HG03565 (cell line): Measurements from ENCODE around the gene FBN2.
"Not testable (repeated sequence)": the region's sequence is repeated elsewhere in the genome, so short reads cannot be mapped to it uniquely, and the experiment has no call there.

ENCODE experiments used
- ATAC-seq: cut with Tn5 transposase; IDR thresholded peaks from one replicate; pipeline ENCODE4 v1.9.1; 2021; ENCODE audit warnings: mild to moderate bottlenecking, moderate library complexity; ENCODE audit not compliant: unreplicated experiment

The FBN2 gene

DNA sequence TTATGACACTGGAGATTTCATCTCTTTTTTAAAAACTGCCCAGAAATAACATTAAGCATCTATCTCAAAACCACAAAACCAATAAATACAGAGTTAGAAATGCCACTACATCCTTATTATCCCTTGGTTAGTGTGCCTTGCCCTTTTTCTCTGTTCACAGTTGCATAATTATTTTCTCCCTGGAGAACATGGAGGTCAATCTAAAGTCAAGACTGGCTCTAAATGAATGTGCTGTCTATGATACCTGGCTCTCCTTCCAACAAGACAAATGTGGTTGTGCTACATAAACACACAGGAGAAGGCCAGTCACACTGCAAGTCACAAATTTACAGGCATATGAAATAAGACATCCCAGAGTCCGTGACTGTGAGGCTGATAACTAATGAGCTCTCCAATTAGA is 2.8 kb downstream of the FBN2 start:
- no peak for ATAC-seq

DNA sequence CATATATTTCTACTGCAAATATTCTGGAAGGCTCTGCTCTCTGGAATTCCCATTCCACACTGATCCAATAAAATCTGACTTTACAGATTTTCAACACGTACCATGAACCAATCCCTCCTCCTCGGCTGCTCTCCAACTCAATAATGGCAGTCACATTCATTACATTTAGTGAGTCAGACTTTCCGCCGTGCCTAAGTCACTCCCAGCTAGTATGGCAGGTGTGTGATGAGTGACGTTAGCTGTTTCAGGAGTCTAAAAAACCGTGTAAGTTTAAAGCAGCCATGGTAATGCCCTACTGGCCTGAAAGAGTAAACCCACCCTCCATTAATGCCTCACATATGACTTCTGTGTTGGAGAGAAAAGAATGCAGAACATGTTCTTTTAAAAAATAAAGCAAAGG is 3.3 kb downstream of the FBN2 start:
- no peak for ATAC-seq

DNA sequence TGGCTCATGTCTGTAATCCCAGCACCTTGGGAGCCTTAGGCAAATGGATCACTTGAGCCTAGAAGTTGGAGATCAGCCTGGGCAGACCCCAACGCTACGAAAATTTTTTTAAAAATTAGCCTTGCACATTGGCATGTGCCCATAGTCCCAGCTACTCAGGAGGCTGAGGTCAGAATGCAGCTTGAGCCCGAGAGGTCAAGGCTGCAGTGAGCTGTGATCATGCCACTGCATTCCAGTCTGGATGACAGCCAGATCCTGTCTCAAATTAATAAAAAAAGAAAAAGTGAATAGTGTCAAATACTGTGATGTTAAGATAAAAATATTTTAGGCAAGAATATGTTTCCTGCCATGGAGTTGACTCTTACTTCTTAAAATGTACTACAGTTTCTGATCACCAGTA is 5.3 kb downstream of the FBN2 start:
- no peak for ATAC-seq

DNA sequence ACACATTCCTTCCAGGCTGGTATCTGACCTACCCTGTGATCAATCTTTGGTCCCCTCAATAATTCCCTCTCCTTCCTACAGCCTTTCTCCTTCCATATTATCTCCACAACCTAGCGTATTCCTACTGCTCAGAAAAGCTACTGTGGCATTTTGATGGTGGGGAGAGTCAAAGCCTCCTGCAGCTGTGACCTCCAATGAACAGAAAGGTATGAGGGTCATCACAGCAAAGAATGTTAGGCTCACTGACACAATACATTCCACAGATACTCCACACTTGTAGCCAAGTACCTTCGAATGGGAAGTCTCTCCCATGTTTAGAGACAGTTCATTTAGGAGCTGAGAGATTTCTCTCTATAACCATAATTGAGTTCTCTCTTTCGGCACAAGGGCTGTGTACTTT is 5.9 kb downstream of the FBN2 start:
- no peak for ATAC-seq

DNA sequence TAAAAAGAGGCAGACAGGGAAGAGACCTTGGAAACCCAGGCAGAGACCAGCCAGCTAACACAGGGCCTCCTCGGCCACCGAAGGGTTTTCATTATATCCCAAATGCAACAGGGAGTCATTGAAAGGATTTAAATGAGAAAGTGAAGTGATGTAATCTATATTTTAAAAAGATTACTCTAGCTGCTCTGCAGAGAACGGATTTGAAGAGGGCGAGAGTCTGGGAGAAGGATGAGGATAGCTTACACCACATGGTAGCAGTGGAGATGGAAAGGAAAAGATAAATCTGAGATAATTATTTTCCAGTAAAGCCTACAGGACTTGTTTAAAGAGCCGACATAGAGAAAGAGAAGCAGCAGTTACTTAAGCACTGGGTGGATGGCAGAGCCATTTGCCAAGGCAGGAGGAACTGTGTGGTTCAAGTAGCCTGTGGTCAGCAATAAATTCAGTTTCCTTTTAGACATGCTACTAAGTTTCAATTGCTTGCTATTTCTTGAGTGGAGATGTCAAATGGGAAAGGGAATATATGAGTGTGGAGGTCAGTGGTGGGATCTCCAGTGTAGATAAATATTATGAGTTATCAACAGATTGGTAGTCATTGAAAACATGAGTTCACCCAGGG is 9.3 kb downstream of the FBN2 start:
- ATAC-seq = no peak

DNA sequence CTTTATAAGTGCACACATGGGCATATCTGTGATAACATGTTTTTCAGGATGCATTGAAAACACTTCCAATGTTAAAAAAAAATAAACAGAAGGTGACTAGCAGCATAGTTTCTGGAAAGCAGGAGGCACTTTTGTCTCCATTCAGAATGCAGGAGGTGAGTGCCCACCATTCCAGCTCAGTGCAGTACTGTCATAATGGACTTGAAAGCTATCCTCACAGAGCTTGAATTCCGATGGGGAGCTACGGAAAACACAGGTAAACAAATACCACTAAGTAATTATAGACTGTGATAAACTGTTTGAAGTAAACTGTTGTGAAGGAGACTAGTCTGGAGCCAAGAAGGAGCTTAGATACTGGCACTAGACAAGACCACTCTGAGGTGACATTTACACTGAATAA is 9.9 kb downstream of the FBN2 start:
- no peak for ATAC-seq

DNA sequence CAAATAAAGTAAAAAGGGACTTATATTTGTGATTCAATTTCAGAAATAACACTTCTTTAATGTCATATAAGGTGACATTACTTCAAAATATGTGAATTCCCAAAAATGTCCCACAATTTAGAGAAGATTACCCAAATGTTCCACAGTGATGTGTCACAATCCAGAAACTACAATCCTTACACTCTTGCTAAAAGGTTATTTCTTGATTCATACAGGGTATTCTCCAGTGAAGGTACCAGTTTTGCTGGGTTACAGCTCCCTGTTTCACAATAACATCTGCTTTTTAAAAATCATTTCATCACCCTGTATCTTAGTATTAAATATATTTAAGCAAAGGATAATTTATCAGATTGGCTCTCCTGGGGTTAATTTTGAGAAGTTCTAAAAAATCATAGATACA is 11.0 kb downstream of the FBN2 start:
- ATAC-seq = no peak

DNA sequence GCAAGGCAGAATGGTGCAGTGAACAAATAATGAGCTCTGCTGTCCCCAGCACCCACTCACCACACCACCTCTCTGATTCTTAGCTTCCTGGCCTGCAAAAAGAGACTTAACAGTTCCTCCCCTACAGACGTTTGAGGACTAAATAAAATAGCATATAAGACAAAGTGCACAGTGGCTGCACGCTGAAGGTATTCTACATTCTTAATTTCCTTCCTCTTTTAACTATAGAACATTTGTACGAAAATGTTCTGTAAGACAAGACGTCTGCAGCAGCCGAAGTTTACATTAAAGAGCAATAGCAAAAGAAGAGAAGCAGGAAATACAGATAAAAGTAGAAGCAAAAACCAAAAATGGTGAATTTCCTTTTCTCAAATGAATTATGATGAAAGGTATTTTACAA is 15.7 kb downstream of the FBN2 start:
- no peak for ATAC-seq

DNA sequence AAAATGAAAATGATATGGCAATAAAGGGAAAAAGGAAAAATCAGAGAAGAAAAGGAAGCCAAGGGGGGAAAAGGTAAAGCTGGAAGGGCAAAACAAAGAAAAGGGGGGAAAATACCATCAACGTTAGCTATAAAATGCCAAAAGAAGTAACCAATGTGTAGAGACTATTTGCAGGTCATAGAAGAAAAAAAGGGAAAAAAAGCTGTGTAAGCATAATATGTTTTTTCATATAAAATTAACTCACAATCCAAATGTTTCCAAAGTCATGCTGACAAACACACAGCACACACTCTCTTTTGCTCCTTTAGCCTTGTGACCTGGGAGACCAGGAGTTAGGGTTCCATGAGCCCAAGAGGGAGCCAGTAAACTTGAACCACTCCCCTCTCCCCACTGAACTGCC is 18.2 kb downstream of the FBN2 start:
- no peak for ATAC-seq

DNA sequence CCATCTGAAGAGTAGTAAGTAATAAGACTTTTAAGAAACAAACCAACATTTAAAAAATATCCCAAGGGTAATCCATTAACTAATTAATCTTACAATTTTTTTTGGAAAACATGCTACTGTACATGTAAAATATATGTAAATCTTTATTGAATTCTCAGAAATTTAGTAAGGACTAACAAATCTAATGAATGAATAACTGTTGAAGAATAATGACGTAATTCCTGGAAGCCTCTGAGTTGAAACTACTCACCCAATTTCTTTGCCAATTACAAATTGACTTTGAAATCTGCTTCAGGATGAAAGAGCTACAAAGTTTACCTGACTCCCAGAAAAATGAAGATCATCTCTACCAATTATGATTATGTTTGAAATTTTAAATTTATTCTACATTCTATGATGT is 21.1 kb downstream of the FBN2 start:
- ATAC-seq = no peak

DNA sequence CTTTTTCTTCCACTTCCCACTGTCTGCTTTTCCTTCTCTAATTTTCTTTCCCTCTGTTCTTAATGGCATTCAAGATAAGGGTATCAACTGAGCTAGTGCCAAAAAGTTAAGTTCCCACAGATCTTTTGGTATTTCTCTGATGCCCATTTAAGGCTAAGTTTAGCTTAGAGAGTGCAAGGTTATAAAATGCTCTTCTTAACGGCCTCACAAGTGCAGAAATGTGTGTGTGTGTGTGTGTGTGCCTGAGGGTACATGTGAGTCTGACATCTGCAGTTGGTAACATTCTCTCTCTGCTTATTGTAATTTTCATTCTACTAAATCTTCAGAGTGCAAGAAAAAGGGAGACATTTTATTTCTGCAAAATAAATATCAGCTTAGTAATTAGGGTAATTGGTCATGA is 24.2 kb downstream of the FBN2 start:
- no peak for ATAC-seq

DNA sequence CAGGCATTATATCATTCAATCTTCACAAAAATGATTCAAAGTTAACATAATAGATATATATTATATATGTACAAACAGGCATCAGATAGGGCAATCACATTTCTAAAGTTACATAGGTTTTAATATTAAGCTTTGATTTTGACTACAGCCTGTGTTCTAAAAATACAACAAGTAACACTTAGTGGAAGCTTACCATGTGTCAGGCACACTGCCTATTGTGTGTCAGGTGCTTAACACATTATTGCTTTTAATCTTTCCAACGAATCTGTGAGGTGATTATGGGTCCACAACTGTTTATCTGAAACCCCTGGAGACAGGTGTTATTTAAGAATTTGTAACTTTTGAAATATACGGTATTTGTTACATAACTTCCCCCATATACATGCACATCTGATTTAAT is 25.2 kb downstream of the FBN2 start:
- no peak for ATAC-seq

DNA sequence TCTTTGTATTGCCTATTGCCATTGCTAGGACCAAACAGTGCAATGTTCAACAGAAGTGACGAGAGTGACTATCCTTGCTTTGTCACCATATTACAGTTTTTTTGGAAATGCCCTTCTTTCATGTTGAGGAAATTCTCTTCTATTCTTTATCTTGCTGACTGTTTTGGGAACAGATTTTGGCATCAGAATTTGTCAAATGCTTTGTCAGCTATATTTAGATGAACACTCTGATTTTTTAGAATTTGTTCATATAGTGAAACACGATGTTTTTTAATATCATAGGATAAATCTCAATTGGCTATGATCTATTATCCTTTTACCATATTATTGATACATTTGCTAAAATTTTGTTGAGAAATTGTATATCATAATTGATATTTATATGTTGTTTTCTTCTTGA is 31.4 kb downstream of the FBN2 start:
- no peak for ATAC-seq

DNA sequence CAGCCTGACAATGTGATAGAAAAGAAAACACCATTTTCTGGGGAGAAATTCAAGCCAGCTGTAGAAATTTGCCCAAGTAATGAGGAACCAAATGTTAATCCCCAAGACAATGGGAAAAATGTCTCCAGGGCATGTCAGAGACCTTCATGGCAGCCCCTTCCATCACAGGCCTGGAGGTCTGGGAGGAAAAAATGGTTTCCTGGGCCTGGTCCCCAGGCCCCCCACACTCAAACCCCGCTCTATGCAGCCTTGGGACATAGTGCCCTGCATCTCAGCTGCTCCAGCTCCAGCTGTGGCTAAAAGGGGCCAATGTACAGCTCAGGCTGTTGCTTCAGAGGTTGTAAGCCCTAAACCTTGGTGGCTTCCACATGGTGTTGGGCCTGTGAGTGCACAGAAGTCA is 34.3 kb downstream of the FBN2 start:
- ATAC-seq = not testable (repeated sequence)

DNA sequence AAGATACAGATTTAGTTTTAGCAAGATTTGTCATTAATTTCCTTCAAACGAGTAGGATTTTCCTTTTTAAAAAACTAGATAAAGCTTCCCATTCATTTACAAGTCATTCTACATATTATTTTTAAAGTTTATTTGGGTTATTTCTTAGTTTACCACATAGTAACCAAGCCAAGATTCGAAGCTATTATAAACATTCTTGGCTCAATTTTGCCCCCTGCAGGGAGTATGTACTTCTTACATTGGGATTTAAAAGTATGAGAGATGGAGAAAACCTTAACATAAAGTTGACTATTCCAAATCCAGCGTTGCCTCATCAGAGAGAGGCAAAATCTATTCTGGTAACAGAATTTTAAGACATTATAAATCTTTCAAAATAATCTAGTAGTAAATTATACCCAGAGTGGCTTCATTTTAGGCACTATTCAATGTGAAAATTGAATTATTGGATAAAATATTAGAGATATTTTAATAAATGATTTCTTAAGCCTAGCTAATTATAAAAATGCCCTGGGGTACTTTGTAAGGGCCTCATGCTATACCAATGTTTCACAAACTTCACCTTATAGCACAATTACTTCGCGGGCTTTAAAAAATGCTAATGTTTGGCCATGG is 39.1 kb downstream of the FBN2 start:
- no peak for ATAC-seq

DNA sequence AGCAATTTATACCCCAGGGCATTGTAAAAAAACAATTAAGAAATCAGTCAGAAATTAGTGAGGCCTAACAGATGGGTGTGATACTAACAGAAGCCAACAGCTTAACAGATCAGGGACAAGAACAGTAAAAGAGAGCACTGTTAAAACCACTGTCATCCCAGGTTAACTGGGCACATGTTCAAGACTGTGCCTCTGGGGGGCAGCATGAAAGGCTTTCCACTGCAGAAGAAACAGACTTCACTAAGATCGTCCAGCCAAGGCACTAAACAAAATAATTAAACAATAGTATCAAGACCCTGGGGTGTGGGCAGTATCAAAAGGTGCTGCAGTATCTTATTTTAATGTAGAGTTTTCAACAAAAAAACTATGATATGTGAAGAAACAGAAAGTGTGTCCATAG is 43.5 kb downstream of the FBN2 start:
- no peak for ATAC-seq

DNA sequence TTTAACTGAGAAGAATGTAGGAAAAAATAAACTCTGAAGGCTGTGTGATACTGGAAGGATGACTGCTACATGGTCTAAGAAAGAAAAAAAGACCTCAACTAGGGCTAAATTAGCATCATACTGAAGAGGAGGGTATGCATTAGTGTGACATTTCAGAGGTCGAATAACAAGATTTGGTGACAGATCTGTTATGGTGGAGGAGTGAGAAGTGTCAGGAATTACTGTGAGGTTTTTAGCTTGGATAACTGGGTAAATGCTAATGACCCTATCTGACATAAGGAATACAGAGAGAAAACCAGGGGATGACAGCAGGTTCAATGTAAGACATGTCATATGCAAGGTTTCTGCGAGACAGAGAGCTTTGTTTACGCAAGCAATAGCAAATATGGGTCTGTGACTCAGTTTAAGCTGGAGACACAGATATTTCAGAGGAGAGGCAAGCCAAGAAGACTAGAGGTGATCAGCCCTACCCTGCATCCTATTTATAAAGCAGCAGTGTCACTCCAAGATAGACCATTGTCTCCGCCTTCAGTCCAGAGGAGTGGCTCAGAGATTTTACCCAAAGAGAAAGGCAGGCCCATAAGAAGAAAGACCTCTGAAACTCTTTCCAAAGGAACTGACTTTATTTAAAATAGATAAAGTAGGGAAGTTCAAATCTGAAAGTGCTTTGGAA is 44.3 kb downstream of the FBN2 start:
- ATAC-seq = no peak

DNA sequence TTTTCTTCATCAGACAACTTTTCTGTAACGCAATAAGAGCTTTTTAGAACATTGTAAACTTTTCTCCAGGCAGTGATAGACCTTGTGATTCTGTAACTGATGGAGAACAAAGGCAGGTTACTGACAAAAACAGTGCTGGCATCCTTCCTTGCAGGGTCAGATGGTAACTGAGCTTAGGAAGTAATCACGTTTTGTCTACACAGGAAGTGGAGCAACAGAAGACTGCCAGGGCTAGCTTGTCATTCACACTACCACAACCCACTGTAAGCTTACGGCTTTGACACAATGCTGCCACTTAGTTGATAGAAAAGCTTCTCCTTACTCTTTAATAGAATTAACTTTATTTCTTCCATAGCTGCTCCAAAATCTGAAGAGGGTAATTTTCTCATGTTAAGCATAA is 46.8 kb downstream of the FBN2 start:
- ATAC-seq = no peak

DNA sequence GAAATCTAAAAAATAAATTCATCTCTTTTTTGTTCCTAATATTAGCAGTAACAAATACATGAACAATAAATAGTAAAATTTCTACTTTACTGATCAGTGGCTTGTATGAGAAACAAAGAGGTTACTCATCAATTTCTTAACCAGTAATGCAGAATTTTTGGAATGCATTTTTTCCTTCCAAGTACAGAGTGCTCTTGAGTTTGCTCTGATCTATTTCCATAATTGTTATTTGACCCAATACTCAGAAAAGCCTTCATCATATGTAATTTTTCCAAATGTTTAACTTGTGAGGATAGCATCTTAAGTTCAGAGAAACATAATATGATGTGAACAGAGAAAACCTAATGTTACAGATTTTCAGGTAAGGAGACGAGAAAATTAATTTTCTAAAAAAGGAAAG is 47.3 kb downstream of the FBN2 start:
- ATAC-seq = no peak

DNA sequence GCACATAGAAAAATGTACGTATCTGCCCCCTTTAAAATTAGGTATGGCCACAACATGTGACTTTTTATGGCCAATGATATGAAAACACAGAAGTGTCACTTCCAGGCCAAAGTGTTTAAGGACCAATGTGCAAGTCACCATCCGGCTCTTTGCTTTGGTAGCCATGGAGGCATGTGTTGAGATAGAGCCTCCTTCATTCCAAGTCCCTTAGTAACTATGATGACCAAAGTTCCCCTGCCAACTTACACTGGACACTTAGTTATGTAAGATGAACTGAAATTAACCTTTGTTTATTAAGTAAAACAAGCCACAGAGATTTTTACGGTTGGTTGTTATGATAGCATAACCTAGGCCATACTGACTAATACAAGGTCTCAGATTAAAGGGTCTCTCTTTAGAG is 51.0 kb downstream of the FBN2 start:
- ATAC-seq = no peak

DNA sequence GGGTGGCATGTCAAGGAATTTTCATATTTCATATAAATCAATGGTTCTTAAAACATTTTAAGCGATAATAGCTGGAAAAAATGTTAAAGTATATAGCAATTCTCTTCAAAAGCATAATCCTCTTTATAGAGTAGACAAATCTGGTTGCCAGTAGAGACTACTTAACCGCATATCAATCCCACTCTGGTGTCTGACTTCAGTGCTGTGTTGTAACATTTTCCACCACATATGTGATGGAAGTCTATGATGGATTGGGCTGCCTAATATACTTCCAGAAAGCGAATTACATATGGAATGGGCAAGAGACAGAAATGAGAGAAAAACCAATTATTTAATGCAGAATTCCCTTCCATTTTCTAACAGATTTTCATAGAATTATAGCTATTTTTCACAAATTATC is 54.3 kb downstream of the FBN2 start:
- no peak for ATAC-seq

DNA sequence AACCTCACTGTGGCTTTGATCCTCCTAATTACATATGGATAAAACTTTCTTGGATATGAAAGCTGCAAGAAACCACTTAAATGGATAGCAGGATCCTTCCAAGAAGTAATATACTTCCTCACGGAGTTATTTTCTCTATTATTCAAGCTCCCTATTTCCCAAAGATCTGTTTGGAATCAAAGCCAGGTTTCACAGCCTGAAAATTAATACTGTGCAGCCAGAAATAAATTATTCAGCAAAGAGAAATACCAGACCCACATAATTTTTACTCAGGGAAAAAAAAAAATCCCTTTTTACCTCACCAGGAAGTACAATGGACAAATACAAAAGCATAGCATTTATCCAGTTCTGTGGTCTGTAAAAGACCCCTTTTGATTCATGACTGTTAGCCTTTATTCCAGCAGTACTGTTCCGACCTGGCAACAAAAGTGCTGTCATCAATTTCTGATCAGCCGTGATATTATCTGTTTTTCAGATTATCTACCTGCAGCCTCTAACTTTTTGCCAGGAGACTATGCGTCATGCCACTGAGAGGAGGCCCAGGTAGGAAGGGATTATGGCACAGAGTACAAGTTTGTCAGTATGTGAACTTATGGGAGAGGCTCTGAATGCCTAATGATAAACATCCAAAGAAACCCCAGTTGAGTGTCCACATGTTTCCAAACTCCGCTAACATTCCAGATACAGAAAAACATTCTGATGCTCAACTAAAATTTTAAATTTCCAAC is 57.0 kb downstream of the FBN2 start:
- ATAC-seq = no peak
